ENCODE results near the gene PXMP2.

DNA sequence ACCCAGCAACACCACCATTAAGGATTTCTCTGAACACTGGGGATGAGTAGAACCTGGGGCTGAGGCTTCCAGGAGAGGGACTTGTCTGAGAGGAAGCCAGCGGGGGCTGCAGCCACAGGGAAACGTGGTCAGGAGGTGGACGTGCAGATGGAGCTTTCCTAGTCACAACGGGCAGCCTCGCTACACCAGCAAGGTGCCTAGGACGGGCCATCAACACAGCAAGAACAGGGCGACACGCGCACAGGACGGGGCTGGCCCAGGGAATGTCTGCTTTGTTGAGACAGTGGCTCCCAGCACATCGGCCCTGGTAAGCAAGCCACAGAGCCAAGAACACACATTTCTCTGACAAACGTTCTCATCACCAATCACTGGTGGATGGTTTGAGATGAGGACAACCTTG, 49.0 kb downstream of the PXMP2 start:
- TF ChIP-seq CTCF (IDR thresholded peaks at IDR 0.05), result no peak
- TF ChIP-seq POLR2AphosphoS5 (IDR thresholded peaks at IDR 0.05), result no peak
- TF ChIP-seq POLR2A (IDR thresholded peaks at IDR 0.05), result no peak
- TF ChIP-seq EP300 (IDR thresholded peaks at IDR 0.05), result no peak

Data from upper lobe of left lung (tissue), 4 donors.